T-helper 17 cell (primary cell): Measurements from ENCODE around the gene CPE. TPM values are rescaled to one million over a fixed set of nuclear protein-coding genes. Genes with fewer than 3 reads are reported as not detected.
A peak's percentile ranks its signal among the peaks of the same experiment; 100 is the strongest.

Experiments
- ATAC-seq: fragments of 150-1000 bp; cut with Tn5 transposase; 2 replicates; pipeline ENCODE4 v1.10.0; 2021; ENCODE audit warnings: mild to moderate bottlenecking, moderate library complexity
- DNase-seq, 3 donors: peaks; one replicate each; pipeline versions ENCODE4 v3.0.0 to v3.0.0-alpha.2; 2020 to 2021
- H3K9me3 ChIP-seq: one replicate; pipeline ENCODE4 v1.7.0; 2013; ENCODE audit warnings: low read length, mild to moderate bottlenecking; ENCODE audit not compliant: control insufficient read depth, poor library complexity, severe bottlenecking
- H3K27ac Mint-ChIP-seq: one replicate; pipeline ENCODE4 v1.8.0; 2022; ENCODE audit warnings: mild to moderate bottlenecking, moderate library complexity, mixed read lengths
- H3K27me3 Mint-ChIP-seq: one replicate; pipeline ENCODE4 v1.8.0; 2022; ENCODE audit warnings: mixed read lengths
- H3K36me3 Mint-ChIP-seq: one replicate; pipeline ENCODE4 v1.8.0; 2022; ENCODE audit warnings: low read depth, mixed read lengths
- H3K4me1 Mint-ChIP-seq: one replicate; pipeline ENCODE4 v1.8.0; 2022; ENCODE audit warnings: mild to moderate bottlenecking, mixed read lengths
- H3K4me3 Mint-ChIP-seq: one replicate; pipeline ENCODE4 v1.8.0; 2022; ENCODE audit warnings: mild to moderate bottlenecking, moderate library complexity, mixed read lengths
- total RNA-seq, 4 donors: library from RNA in 2 of 4; stranded (reverse) in 2 of 4; gene quantifications; one replicate each; pipeline ENCODE4 v1.2.3 and lab custom pipeline; 2022 to 2026

Gene CPE
- total RNA-seq, 2 donors from 2014 or later = not detected

GRCh38 chr4:165398570-165398969 is 19.8 kb downstream of the CPE start:
- Mint-ChIP-seq H3K4me1 (no peaks in the 10 kb centered on the region), H3K27ac (no peak overlapping the region), H3K4me3 (no peak overlapping the region), H3K36me3 (no peaks in the 10 kb centered on the region), H3K27me3 (peaks cover 24% of the 10 kb centered on the region)
- ATAC-seq (no peak), DNase-seq (no peak)
- no peaks in the 10 kb centered on the region for H3K9me3 ChIP-seq

- H3K9me3 ChIP-seq = no peaks in the 10 kb centered on the region
- H3K27ac Mint-ChIP-seq = no peak overlapping the region
- peaks cover 23% of the 10 kb centered on the region for H3K27me3 Mint-ChIP-seq
- DNase-seq (no peak), ATAC-seq (no peak)
- no peaks in the 10 kb centered on the region for H3K4me1 Mint-ChIP-seq
- H3K36me3 Mint-ChIP-seq = no peaks in the 10 kb centered on the region
- no peak overlapping the region for H3K4me3 Mint-ChIP-seq
Measured at GRCh38 chr4:165402375-165402774, 23.6 kb downstream of the CPE start.

GRCh38 chr4:165403048-165403447 is 24.2 kb downstream of the CPE start:
- DNase-seq (no peak), ATAC-seq (no peak)
- no peaks in the 10 kb centered on the region for H3K9me3 ChIP-seq
- Mint-ChIP-seq H3K4me1 (no peaks in the 10 kb centered on the region), H3K27ac (no peak overlapping the region), H3K36me3 (no peaks in the 10 kb centered on the region), H3K27me3 (peaks cover 21% of the 10 kb centered on the region), H3K4me3 (no peak overlapping the region)

- peaks cover 27% of the 10 kb centered on the region for H3K27me3 Mint-ChIP-seq
- no peaks in the 10 kb centered on the region for H3K36me3 Mint-ChIP-seq
- no peak overlapping the region for H3K4me3 Mint-ChIP-seq
- DNase-seq = no peak
- H3K9me3 ChIP-seq = no peaks in the 10 kb centered on the region
- no peaks in the 10 kb centered on the region for H3K4me1 Mint-ChIP-seq
- H3K27ac Mint-ChIP-seq = no peak overlapping the region
- no peak for ATAC-seq
Measured at GRCh38 chr4:165403637-165404036, 24.8 kb downstream of the CPE start.

- peaks cover 31% of the 10 kb centered on the region for H3K27me3 Mint-ChIP-seq
- no peak for ATAC-seq
- H3K4me1 Mint-ChIP-seq = no peaks in the 10 kb centered on the region
- DNase-seq = no peak
- H3K9me3 ChIP-seq = no peaks in the 10 kb centered on the region
- no peaks in the 10 kb centered on the region for H3K36me3 Mint-ChIP-seq
- no peak overlapping the region for H3K27ac Mint-ChIP-seq
- no peak overlapping the region for H3K4me3 Mint-ChIP-seq
Measured at GRCh38 chr4:165404080-165404479, 25.3 kb downstream of the CPE start.

GRCh38 chr4:165404696-165405095 is 25.9 kb downstream of the CPE start:
- ATAC-seq = no peak
- Mint-ChIP-seq H3K27ac (no peak overlapping the region), H3K36me3 (no peaks in the 10 kb centered on the region), H3K4me3 (no peak overlapping the region), H3K4me1 (no peaks in the 10 kb centered on the region), H3K27me3 (peaks cover 28% of the 10 kb centered on the region)
- no peak for DNase-seq
- H3K9me3 ChIP-seq = no peaks in the 10 kb centered on the region

- no peaks in the 10 kb centered on the region for H3K36me3 Mint-ChIP-seq
- no peaks in the 10 kb centered on the region for H3K9me3 ChIP-seq
- H3K27ac Mint-ChIP-seq = no peak overlapping the region
- ATAC-seq (no peak), DNase-seq (no peak)
- H3K27me3 Mint-ChIP-seq = peaks cover 40% of the 10 kb centered on the region
- no peaks in the 10 kb centered on the region for H3K4me1 Mint-ChIP-seq
- no peak overlapping the region for H3K4me3 Mint-ChIP-seq
Measured at GRCh38 chr4:165410214-165410613, 31.4 kb downstream of the CPE start.

GRCh38 chr4:165415910-165416309 is 37.1 kb downstream of the CPE start:
- Mint-ChIP-seq H3K4me3 (no peak overlapping the region), H3K27ac (no peak overlapping the region), H3K4me1 (no peaks in the 10 kb centered on the region), H3K36me3 (no peaks in the 10 kb centered on the region), H3K27me3 (peaks cover 27% of the 10 kb centered on the region)
- H3K9me3 ChIP-seq = no peaks in the 10 kb centered on the region
- ATAC-seq (no peak), DNase-seq (no peak)

- no peak for ATAC-seq
- no peak for DNase-seq
- H3K9me3 ChIP-seq = no peaks in the 10 kb centered on the region
- Mint-ChIP-seq H3K36me3 (no peaks in the 10 kb centered on the region), H3K27me3 (peaks cover 20% of the 10 kb centered on the region), H3K4me1 (no peaks in the 10 kb centered on the region), H3K4me3 (no peak overlapping the region), H3K27ac (no peak overlapping the region)
Measured at GRCh38 chr4:165418073-165418472, 39.3 kb downstream of the CPE start.

- ATAC-seq = no peak
- DNase-seq = no peak
- no peaks in the 10 kb centered on the region for H3K36me3 Mint-ChIP-seq
- H3K9me3 ChIP-seq = no peaks in the 10 kb centered on the region
- H3K4me1 Mint-ChIP-seq = peaks cover 3% of the 10 kb centered on the region
- peaks cover 20% of the 10 kb centered on the region for H3K27me3 Mint-ChIP-seq
- no peak overlapping the region for H3K4me3 Mint-ChIP-seq
- no peak overlapping the region for H3K27ac Mint-ChIP-seq
Measured at GRCh38 chr4:165425629-165426028, 46.8 kb downstream of the CPE start.

- Mint-ChIP-seq H3K27me3 (peaks cover 20% of the 10 kb centered on the region), H3K4me1 (peaks cover 3% of the 10 kb centered on the region), H3K4me3 (peak overlapping the region; percentile 28), H3K27ac (peak overlapping the region; percentile 24), H3K36me3 (no peaks in the 10 kb centered on the region)
- ATAC-seq (no peak), DNase-seq (no peak)
- H3K9me3 ChIP-seq = no peaks in the 10 kb centered on the region
Measured at GRCh38 chr4:165426331-165426730, 47.5 kb downstream of the CPE start.

GRCh38 chr4:165426823-165427222 is 48.0 kb downstream of the CPE start:
- DNase-seq (no peak), ATAC-seq (no peak)
- no peaks in the 10 kb centered on the region for H3K9me3 ChIP-seq
- Mint-ChIP-seq H3K27ac (peak overlapping the region; percentile 24), H3K4me1 (peaks cover 3% of the 10 kb centered on the region), H3K36me3 (peaks cover 3% of the 10 kb centered on the region), H3K27me3 (peaks cover 23% of the 10 kb centered on the region), H3K4me3 (peak overlapping the region; percentile 28)

GRCh38 chr4:165428957-165429356 is 50.1 kb downstream of the CPE start:
- Mint-ChIP-seq H3K4me3 (no peak overlapping the region), H3K27ac (no peak overlapping the region), H3K4me1 (peaks cover 3% of the 10 kb centered on the region), H3K27me3 (peaks cover 39% of the 10 kb centered on the region), H3K36me3 (peaks cover 6% of the 10 kb centered on the region)
- no peak for DNase-seq
- no peaks in the 10 kb centered on the region for H3K9me3 ChIP-seq
- ATAC-seq = no peak

- no peak overlapping the region for H3K27ac Mint-ChIP-seq
- no peaks in the 10 kb centered on the region for H3K9me3 ChIP-seq
- H3K27me3 Mint-ChIP-seq = peaks cover 42% of the 10 kb centered on the region
- H3K4me3 Mint-ChIP-seq = no peak overlapping the region
- no peak for ATAC-seq
- DNase-seq = no peak
- H3K4me1 Mint-ChIP-seq = no peaks in the 10 kb centered on the region
- peaks cover 6% of the 10 kb centered on the region for H3K36me3 Mint-ChIP-seq
Measured at GRCh38 chr4:165433529-165433928, 54.7 kb downstream of the CPE start.

GRCh38 chr4:165437691-165438090 is 58.9 kb downstream of the CPE start:
- Mint-ChIP-seq H3K27ac (no peak overlapping the region), H3K4me1 (no peaks in the 10 kb centered on the region), H3K4me3 (no peak overlapping the region), H3K36me3 (peaks cover 2% of the 10 kb centered on the region), H3K27me3 (peaks cover 36% of the 10 kb centered on the region)
- ATAC-seq (no peak), DNase-seq (no peak)
- H3K9me3 ChIP-seq = no peaks in the 10 kb centered on the region
